ENCODE results near the gene TEAD3. TPM values are rescaled to one million over a fixed set of nuclear protein-coding genes. Genes with fewer than 3 reads are reported as not detected.

Gene TEAD3
- total RNA-seq, 1 experiment from 2014 or later = 10.7 TPM

DNA sequence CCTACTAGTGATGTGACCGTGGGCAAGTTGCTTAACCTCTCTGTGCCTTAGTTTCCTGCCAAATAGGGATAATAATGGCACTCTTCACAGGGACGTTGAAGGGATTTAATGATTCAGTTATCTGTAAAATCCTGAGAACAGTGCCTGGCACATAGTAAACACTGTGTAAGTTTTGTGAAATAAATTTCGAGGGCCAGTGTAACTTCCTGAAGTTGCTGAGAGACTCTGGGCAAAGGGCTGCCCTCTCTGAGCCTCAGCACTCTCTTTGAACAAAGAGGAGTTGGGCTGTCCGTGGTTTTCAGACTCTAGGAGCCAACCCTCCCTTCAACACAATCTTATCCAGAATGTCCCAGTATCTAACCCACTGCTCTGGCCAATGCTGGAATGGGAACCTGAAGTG, 2.5 kb upstream of the TEAD3 start:
- intact Hi-C loops (cut with micrococcal nuclease; ENCODE audit: unreplicated experiment) = no loop called here
- no peaks in the 10 kb centered on the region for H3K27me3 ChIP-seq (ENCODE audit: control insufficient read depth, insufficient read depth, low read length)
- in situ Hi-C loops (cut with HindIII; ENCODE audit: low pct_unique_long_range_greater_than_20kb, low sequenced_read_pairs) = no loop called here
- TSS peak; percentile 73 for BruUV-seq (replicated peaks)
- CTCF ChIA-PET = no interaction called here
- no peak overlapping the region for H3K4me3 ChIP-seq (ENCODE audit: low read depth in 2 of 2, low read length in 2 of 2)
- no peak for DNase-seq (ENCODE audit: low read depth, low spot score)
- H3K4me1 ChIP-seq (ENCODE audit: control insufficient read depth, insufficient read depth, low read length) = peaks cover 4% of the 10 kb centered on the region
- H3K27ac ChIP-seq (ENCODE audit: low read length) = no peak overlapping the region
- POLR2A ChIA-PET = no interaction called here
- H3K36me3 ChIP-seq (ENCODE audit: control insufficient read depth, insufficient read depth, low read length) = no peaks in the 10 kb centered on the region; the same call in 1 of the 2 replicates
- no peak for ATAC-seq
- TF ChIP-seq, protein P1, sequence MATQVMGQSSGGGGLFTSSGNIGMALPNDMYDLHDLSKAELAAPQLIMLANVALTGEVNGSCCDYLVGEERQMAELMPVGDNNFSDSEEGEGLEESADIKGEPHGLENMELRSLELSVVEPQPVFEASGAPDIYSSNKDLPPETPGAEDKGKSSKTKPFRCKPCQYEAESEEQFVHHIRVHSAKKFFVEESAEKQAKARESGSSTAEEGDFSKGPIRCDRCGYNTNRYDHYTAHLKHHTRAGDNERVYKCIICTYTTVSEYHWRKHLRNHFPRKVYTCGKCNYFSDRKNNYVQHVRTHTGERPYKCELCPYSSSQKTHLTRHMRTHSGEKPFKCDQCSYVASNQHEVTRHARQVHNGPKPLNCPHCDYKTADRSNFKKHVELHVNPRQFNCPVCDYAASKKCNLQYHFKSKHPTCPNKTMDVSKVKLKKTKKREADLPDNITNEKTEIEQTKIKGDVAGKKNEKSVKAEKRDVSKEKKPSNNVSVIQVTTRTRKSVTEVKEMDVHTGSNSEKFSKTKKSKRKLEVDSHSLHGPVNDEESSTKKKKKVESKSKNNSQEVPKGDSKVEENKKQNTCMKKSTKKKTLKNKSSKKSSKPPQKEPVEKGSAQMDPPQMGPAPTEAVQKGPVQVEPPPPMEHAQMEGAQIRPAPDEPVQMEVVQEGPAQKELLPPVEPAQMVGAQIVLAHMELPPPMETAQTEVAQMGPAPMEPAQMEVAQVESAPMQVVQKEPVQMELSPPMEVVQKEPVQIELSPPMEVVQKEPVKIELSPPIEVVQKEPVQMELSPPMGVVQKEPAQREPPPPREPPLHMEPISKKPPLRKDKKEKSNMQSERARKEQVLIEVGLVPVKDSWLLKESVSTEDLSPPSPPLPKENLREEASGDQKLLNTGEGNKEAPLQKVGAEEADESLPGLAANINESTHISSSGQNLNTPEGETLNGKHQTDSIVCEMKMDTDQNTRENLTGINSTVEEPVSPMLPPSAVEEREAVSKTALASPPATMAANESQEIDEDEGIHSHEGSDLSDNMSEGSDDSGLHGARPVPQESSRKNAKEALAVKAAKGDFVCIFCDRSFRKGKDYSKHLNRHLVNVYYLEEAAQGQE (IDR thresholded peaks at IDR 0.05; ENCODE audit: insufficient read depth in 1 of 2, low read depth in 2 of 2, low read length in 1 of 2) = no peak
- TF ChIP-seq POLR2AphosphoS5 (IDR thresholded peaks at IDR 0.05; ENCODE audit: low read depth, low read length) = no peak
- TF ChIP-seq, protein P2, sequence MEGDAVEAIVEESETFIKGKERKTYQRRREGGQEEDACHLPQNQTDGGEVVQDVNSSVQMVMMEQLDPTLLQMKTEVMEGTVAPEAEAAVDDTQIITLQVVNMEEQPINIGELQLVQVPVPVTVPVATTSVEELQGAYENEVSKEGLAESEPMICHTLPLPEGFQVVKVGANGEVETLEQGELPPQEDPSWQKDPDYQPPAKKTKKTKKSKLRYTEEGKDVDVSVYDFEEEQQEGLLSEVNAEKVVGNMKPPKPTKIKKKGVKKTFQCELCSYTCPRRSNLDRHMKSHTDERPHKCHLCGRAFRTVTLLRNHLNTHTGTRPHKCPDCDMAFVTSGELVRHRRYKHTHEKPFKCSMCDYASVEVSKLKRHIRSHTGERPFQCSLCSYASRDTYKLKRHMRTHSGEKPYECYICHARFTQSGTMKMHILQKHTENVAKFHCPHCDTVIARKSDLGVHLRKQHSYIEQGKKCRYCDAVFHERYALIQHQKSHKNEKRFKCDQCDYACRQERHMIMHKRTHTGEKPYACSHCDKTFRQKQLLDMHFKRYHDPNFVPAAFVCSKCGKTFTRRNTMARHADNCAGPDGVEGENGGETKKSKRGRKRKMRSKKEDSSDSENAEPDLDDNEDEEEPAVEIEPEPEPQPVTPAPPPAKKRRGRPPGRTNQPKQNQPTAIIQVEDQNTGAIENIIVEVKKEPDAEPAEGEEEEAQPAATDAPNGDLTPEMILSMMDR (IDR thresholded peaks at IDR 0.05) = no peak
- TF ChIP-seq SIN3A (IDR thresholded peaks at IDR 0.05; ENCODE audit: borderline replicate concordance, insufficient read depth, low read depth, low read length) = no peak
- no peak for TF ChIP-seq TCF7L2 (IDR thresholded peaks at IDR 0.05; ENCODE audit: low read depth, low read length)
- H3K9me3 ChIP-seq (ENCODE audit: control insufficient read depth, insufficient read depth, low read depth, low read length) = no peaks in the 10 kb centered on the region

DNA sequence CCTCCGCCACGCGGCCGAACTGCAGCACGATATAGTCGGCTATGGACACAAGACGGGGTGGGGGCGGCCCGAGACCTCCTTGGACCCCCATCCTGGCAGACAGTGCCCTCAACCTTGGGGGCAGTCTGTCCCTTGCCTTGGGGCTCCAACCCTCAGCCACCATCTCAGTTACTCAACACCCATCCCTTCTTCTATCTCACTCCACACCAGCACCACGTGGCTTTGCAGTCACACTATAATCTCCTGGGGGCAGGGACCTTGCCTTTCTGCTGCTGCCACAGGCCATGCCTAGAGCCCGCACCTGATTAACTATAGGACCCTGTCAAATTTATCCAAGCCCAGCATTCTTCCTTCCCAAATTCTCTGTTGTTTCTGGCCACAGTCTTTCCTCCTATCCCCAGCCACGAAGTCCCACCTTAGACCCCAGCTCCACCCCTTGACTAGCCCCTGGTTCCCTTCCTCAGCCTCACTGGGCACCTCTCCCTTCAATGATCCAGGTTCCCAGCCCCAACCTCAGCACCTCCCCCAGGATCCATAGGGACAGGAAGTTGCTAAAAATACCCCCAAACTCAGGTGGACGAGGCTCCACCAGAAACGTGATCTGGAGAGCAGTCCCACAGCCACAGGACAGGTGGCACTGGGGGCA, 1.7 kb upstream of the TEAD3 start:
- BruUV-seq (replicated peaks) = no TSS peak
- H3K4me1 ChIP-seq (ENCODE audit: control insufficient read depth, insufficient read depth, low read length) = peaks cover 4% of the 10 kb centered on the region
- DNase-seq (ENCODE audit: low read depth, low spot score) (no peak), ATAC-seq (no peak)
- H3K36me3 ChIP-seq (ENCODE audit: control insufficient read depth, insufficient read depth, low read length) = no peaks in the 10 kb centered on the region; the same call in 1 of the 2 replicates
- no peaks in the 10 kb centered on the region for H3K9me3 ChIP-seq (ENCODE audit: control insufficient read depth, insufficient read depth, low read depth, low read length)
- in situ Hi-C loops (cut with HindIII; ENCODE audit: low pct_unique_long_range_greater_than_20kb, low sequenced_read_pairs) (no loop called here), intact Hi-C loops (cut with micrococcal nuclease; ENCODE audit: unreplicated experiment) (no loop called here)
- H3K27ac ChIP-seq (ENCODE audit: low read length) = no peak overlapping the region
- no peak overlapping the region for H3K4me3 ChIP-seq (ENCODE audit: low read depth in 2 of 2, low read length in 2 of 2)
- TF ChIP-seq SIN3A (IDR thresholded peaks at IDR 0.05; ENCODE audit: borderline replicate concordance, insufficient read depth, low read depth, low read length) (no peak), POLR2AphosphoS5 (IDR thresholded peaks at IDR 0.05; ENCODE audit: low read depth, low read length) (no peak), TCF7L2 (IDR thresholded peaks at IDR 0.05; ENCODE audit: low read depth, low read length) (no peak)
- TF ChIP-seq, protein P2 (IDR thresholded peaks at IDR 0.05) = no peak
- TF ChIP-seq, protein P1 (IDR thresholded peaks at IDR 0.05; ENCODE audit: insufficient read depth in 1 of 2, low read depth in 2 of 2, low read length in 1 of 2) = no peak
- ChIA-PET POLR2A (no interaction called here), CTCF (no interaction called here)
- H3K27me3 ChIP-seq (ENCODE audit: control insufficient read depth, insufficient read depth, low read length) = no peaks in the 10 kb centered on the region
